H9 (cell line): ENCODE measurements around the gene APOBEC3H. TPM values are rescaled to one million over a fixed set of nuclear protein-coding genes. Genes with fewer than 3 reads are reported as not detected.

Experiments used
- DNase-seq: peaks from one replicate; pipeline ENCODE4 v3.0.0-alpha.2; 2017
- H2AFZ ChIP-seq: one replicate; pipeline ENCODE4 v1.6.1; 2013; ENCODE audit warnings: mild to moderate bottlenecking, low read length, control low read depth, moderate library complexity
- H2AK5ac ChIP-seq: 2 replicates; pipeline ENCODE4 v1.6.1; 2013; ENCODE audit warnings: low read length, control low read depth, mixed read lengths; ENCODE audit not compliant: insufficient read length
- H2BK120ac ChIP-seq: one replicate; pipeline ENCODE4 v1.6.1; 2013; ENCODE audit warnings: low read depth, mild to moderate bottlenecking, low read length, control low read depth, inconsistent platforms; ENCODE audit not compliant: poor library complexity, severe bottlenecking
- H2BK12ac ChIP-seq: 2 replicates; pipeline ENCODE4 v1.6.1; 2013; ENCODE audit warnings: low read length, control low read depth, mixed read lengths, low read depth; ENCODE audit not compliant: insufficient read length
- H2BK15ac ChIP-seq: 2 replicates; pipeline ENCODE4 v1.6.1; 2013; ENCODE audit warnings: low read depth, low read length, control low read depth
- H2BK20ac ChIP-seq: one replicate; pipeline ENCODE4 v1.6.1; 2013; ENCODE audit warnings: low read depth, mild to moderate bottlenecking, low read length, control low read depth, inconsistent platforms; ENCODE audit not compliant: poor library complexity, severe bottlenecking
- H2BK5ac ChIP-seq: 2 replicates; pipeline ENCODE4 v1.6.1; 2013; ENCODE audit warnings: low read length, control low read depth, mixed read lengths; ENCODE audit not compliant: insufficient read length
- H3K14ac ChIP-seq: 2 replicates; pipeline ENCODE4 v1.6.1; 2013; ENCODE audit warnings: low read length, control low read depth; ENCODE audit not compliant: insufficient read depth
- H3K18ac ChIP-seq: 2 replicates; pipeline ENCODE4 v1.6.1; 2013; ENCODE audit warnings: low read depth, mild to moderate bottlenecking, mixed read lengths, low read length, control low read depth; ENCODE audit not compliant: insufficient read length
- H3K23ac ChIP-seq: 2 replicates; pipeline ENCODE4 v1.6.1; 2013; ENCODE audit warnings: low read length, control low read depth, mixed read lengths, low read depth; ENCODE audit not compliant: insufficient read length
- H3K23me2 ChIP-seq: 2 replicates; pipeline ENCODE4 v1.6.1; 2013; ENCODE audit warnings: low read depth, mild to moderate bottlenecking, mixed read lengths, low read length, control low read depth; ENCODE audit not compliant: insufficient read length, poor library complexity, severe bottlenecking
- H3K27ac ChIP-seq: 2 replicates; pipeline ENCODE4 v1.5.1; 2013; ENCODE audit warnings: low read length, control low read depth, mixed read lengths, low read depth; ENCODE audit not compliant: insufficient read length
- H3K27me3 ChIP-seq: 2 replicates; pipeline ENCODE4 v1.6.1; 2013; ENCODE audit warnings: low read length, control low read depth, inconsistent platforms; ENCODE audit not compliant: insufficient read depth
- H3K4ac ChIP-seq: 2 replicates; pipeline ENCODE4 v1.6.1; 2013; ENCODE audit warnings: low read depth, mild to moderate bottlenecking, control low read depth, inconsistent platforms, low read length, moderate library complexity
- H3K4me1 ChIP-seq: 2 replicates; pipeline ENCODE4 v1.6.1; 2013; ENCODE audit warnings: low read length, control low read depth, inconsistent platforms; ENCODE audit not compliant: insufficient read depth
- H3K4me2 ChIP-seq: 2 replicates; pipeline ENCODE4 v1.6.1; 2013; ENCODE audit warnings: low read length, control low read depth, mixed read lengths; ENCODE audit not compliant: insufficient read length, insufficient read depth
- H3K56ac ChIP-seq: 2 replicates; pipeline ENCODE4 v1.6.1; 2013; ENCODE audit warnings: low read depth, mild to moderate bottlenecking, mixed read lengths, low read length, control low read depth; ENCODE audit not compliant: insufficient read length
- H3K79me1 ChIP-seq: 2 replicates; pipeline ENCODE4 v1.6.1; 2013; ENCODE audit warnings: low read depth, mild to moderate bottlenecking, moderate library complexity, low read length, control low read depth, inconsistent platforms; ENCODE audit not compliant: insufficient read depth, poor library complexity, severe bottlenecking
- H3K79me2 ChIP-seq: 2 replicates; pipeline ENCODE4 v1.6.1; 2013; ENCODE audit warnings: low read length, control low read depth, inconsistent platforms; ENCODE audit not compliant: insufficient read depth
- H3K9ac ChIP-seq: 2 replicates; pipeline ENCODE4 v1.6.1; 2013; ENCODE audit warnings: low read length, control low read depth, mixed read lengths; ENCODE audit not compliant: insufficient read length; ENCODE audit errors: extremely low read depth
- H3K9me3 ChIP-seq: one replicate; pipeline ENCODE4 v1.6.1; 2013; ENCODE audit warnings: low read depth, low read length, inconsistent platforms; ENCODE audit not compliant: control insufficient read depth
- H3T11ph ChIP-seq: one replicate; pipeline ENCODE4 v1.6.1; 2013; ENCODE audit warnings: mild to moderate bottlenecking, low read length, control low read depth, inconsistent platforms
- H4K20me1 ChIP-seq: one replicate; pipeline ENCODE4 v1.6.1; 2013; ENCODE audit not compliant: control insufficient read depth, insufficient read length, insufficient read depth
- H4K5ac ChIP-seq: 2 replicates; pipeline ENCODE4 v1.6.1; 2013; ENCODE audit warnings: low read depth, mild to moderate bottlenecking, mixed read lengths, low read length, control low read depth; ENCODE audit not compliant: insufficient read length
- H4K8ac ChIP-seq: replicated peaks from 2 replicates; pipeline ENCODE4 v1.6.1; 2013; ENCODE audit warnings: low read length, control low read depth, mixed read lengths, low read depth; ENCODE audit not compliant: insufficient read length
- H4K91ac ChIP-seq: 2 replicates; pipeline ENCODE4 v1.6.1; 2013; ENCODE audit warnings: low read depth, mild to moderate bottlenecking, moderate library complexity, mixed read lengths, low read length, control low read depth; ENCODE audit not compliant: insufficient read length
- H3K27ac Mint-ChIP-seq, 3 experiments: 2 replicates in 2 of 3; 3 replicates in 1 of 3; pipeline ENCODE4 v1.8.0; 2020 to 2021; ENCODE audit warnings: mixed read lengths in 3 of 3, mild to moderate bottlenecking in 1 of 3, moderate library complexity in 1 of 3
- H3K27me3 Mint-ChIP-seq: 2 replicates; pipeline ENCODE4 v1.8.0; 2021; ENCODE audit warnings: low read depth, mild to moderate bottlenecking, moderate library complexity, mixed read lengths
- H3K36me3 Mint-ChIP-seq, 3 experiments: 2 replicates in 2 of 3; 3 replicates in 1 of 3; pipeline ENCODE4 v1.8.0; 2020 to 2021; ENCODE audit warnings: low read depth in 3 of 3, mixed read lengths in 3 of 3; ENCODE audit not compliant: insufficient read depth in 1 of 3
- H3K4me1 Mint-ChIP-seq, 2 experiments: 2 replicates each; pipeline ENCODE4 v1.8.0; 2020; ENCODE audit warnings: mixed read lengths in 2 of 2
- H3K4me3 Mint-ChIP-seq, 2 experiments: 2 replicates in 1 of 2; 3 replicates in 1 of 2; pipeline ENCODE4 v1.8.0; 2020 to 2021; ENCODE audit warnings: mild to moderate bottlenecking in 2 of 2, mixed read lengths in 2 of 2, moderate library complexity in 1 of 2
- H3K9me3 Mint-ChIP-seq, 2 experiments: 2 replicates in 1 of 2; 3 replicates in 1 of 2; pipeline ENCODE4 v1.8.0; 2020; ENCODE audit warnings: mild to moderate bottlenecking in 2 of 2, mixed read lengths in 2 of 2, moderate library complexity in 1 of 2
- WGBS: extraction: QIAGEN DNeasy Blood & Tissue Kit; methylation state at CpG from one replicate; pipeline ENCODE4 v1.1.7; 2013; ENCODE audit warnings: missing lambda C conversion rate, low lambda C conversion rate, mixed read lengths; ENCODE audit not compliant: insufficient read length; ENCODE audit errors: extremely low coverage; 5-methylcytosine and 5-hydroxymethylcytosine counted together
- total RNA-seq: library from RNA; stranded (reverse); gene quantifications from 2 replicates; pipeline ENCODE4 v1.2.1, GENCODE V29; 2021
- TF ChIP-seq, protein P1 (sequence below): fragments of 200-600 bp; sonication (generic); conservative IDR thresholded peaks from 3 replicates; pipeline ENCODE4 v1.8.0; 2021; ENCODE audit warnings: antibody characterized with exemption, mild to moderate bottlenecking

The APOBEC3H gene
- total RNA-seq, 1 experiment from 2014 or later: 0.48 TPM

DNA sequence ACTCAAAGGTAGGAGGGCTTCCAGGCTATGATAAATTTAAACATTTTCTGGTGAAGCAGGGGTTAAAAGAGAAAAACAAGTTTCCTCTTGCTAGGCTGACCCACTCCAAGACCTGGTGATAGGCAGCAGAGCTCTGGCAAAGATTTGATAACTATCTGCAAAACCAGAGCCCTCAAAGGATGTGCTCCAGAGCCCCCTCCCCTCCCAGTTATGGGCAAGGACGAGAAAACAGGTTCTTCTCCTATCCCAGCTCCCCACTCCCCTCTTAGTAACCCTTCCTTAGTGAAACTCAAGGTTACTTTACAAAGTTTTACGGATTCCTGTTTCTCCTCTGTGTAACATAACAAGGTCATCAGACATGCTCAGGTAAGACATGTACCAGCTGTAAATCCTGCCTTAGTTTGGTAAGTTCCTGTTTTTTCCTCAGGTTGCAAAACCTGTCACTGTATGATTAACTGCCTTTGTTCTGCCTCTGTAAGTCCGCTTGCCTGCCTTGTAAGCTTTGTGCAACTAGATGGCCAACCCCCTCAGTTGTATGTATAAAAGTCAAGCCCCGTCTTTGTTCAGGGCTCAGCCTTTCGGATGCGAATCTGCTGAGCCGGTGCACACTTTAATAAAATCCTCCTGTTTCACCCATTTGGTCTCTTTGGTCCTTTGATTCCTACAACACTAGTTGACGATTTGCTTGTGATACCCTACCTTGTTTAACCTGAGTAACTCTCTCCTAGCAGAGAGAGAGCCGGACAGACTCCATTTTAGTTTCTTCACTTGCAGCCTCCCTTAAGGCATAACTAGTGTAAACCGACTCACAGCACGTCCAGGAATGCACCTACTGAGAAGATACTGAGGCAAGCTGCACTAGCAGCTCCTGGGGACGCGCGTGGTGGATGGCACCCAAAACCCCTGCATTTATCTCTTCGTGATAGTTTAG, 13.9 kb downstream of the APOBEC3H start:
- no peak overlapping the region for H3K56ac ChIP-seq
- H3K79me1 ChIP-seq: no peaks in the 10 kb centered on the region
- peaks cover 5% of the 10 kb centered on the region; the same call in 1 of the 2 replicates for H3K4me1 ChIP-seq
- Mint-ChIP-seq H3K4me1 (peaks cover 34 to 42% of the 10 kb centered on the region in 2 experiments), H3K4me3 (no peak overlapping the region), H3K36me3 (no peaks in the 10 kb centered on the region), H3K27me3 (peaks cover 3% of the 10 kb centered on the region; the same call in 1 of the 2 replicates), H3K27ac (peak overlapping the region in 2 of 3 experiments; percentile 0 to 73; a peak in 3 of 7 replicates), H3K9me3 (peaks cover 0 to 5% of the 10 kb centered on the region in 2 experiments; a peak in 1 of 5 replicates)
- no peak overlapping the region for H2BK12ac ChIP-seq
- H2BK20ac ChIP-seq: no peak overlapping the region
- no peak overlapping the region for H4K91ac ChIP-seq
- no peak overlapping the region for H3T11ph ChIP-seq
- H3K18ac ChIP-seq: no peak overlapping the region
- TF ChIP-seq, protein P1, sequence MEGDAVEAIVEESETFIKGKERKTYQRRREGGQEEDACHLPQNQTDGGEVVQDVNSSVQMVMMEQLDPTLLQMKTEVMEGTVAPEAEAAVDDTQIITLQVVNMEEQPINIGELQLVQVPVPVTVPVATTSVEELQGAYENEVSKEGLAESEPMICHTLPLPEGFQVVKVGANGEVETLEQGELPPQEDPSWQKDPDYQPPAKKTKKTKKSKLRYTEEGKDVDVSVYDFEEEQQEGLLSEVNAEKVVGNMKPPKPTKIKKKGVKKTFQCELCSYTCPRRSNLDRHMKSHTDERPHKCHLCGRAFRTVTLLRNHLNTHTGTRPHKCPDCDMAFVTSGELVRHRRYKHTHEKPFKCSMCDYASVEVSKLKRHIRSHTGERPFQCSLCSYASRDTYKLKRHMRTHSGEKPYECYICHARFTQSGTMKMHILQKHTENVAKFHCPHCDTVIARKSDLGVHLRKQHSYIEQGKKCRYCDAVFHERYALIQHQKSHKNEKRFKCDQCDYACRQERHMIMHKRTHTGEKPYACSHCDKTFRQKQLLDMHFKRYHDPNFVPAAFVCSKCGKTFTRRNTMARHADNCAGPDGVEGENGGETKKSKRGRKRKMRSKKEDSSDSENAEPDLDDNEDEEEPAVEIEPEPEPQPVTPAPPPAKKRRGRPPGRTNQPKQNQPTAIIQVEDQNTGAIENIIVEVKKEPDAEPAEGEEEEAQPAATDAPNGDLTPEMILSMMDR: no peak
- H3K14ac ChIP-seq: no peak overlapping the region
- DNase-seq: no peak
- no peak overlapping the region for H3K23ac ChIP-seq
- peaks cover 2% of the 10 kb centered on the region; the same call in 1 of the 2 replicates for H3K27me3 ChIP-seq
- H2AFZ ChIP-seq: no peak overlapping the region
- H2AK5ac ChIP-seq: no peak overlapping the region
- H3K9ac ChIP-seq: no peak overlapping the region
- no peak overlapping the region for H3K4ac ChIP-seq
- no peak overlapping the region for H2BK15ac ChIP-seq
- no peak overlapping the region for H3K4me2 ChIP-seq
- H4K8ac ChIP-seq: no peak overlapping the region
- H3K79me2 ChIP-seq: no peaks in the 10 kb centered on the region
- no peak overlapping the region for H4K5ac ChIP-seq
- H3K27ac ChIP-seq: no peak overlapping the region
- WGBS: no CpG with 5 or more reads among the region's 15 CpGs
- H2BK120ac ChIP-seq: no peak overlapping the region
- H2BK5ac ChIP-seq: no peak overlapping the region
- H3K9me3 ChIP-seq: no peaks in the 10 kb centered on the region
- no peaks in the 10 kb centered on the region for H4K20me1 ChIP-seq
- no peaks in the 10 kb centered on the region for H3K23me2 ChIP-seq
